HG02798 (cell line): ENCODE results near the gene PRKG1.
"Not testable (repeated sequence)": the region's sequence is repeated elsewhere in the genome, so short reads cannot be mapped to it uniquely, and the experiment has no call there.

Source experiments
- ATAC-seq: cut with Tn5 transposase; IDR thresholded peaks from one replicate; pipeline ENCODE4 v1.9.1; 2021; ENCODE audit warnings: mild to moderate bottlenecking; ENCODE audit not compliant: unreplicated experiment, poor library complexity

Gene PRKG1

GRCh38 chr10:51311228-51311627 lies 236.9 kb downstream of the PRKG1 start:
- ATAC-seq: no peak

GRCh38 chr10:51312817-51313216 lies 238.5 kb downstream of the PRKG1 start:
- no peak for ATAC-seq

GRCh38 chr10:51313251-51313650 lies 239.0 kb downstream of the PRKG1 start:
- ATAC-seq: no peak

GRCh38 chr10:51313773-51314478 lies 239.6 kb downstream of the PRKG1 start:
- ATAC-seq: no peak

GRCh38 chr10:51314481-51314880 lies 240.2 kb downstream of the PRKG1 start:
- ATAC-seq: no peak

GRCh38 chr10:51318399-51319172 lies 244.3 kb downstream of the PRKG1 start:
- ATAC-seq: no peak

GRCh38 chr10:51319173-51319435 lies 244.8 kb downstream of the PRKG1 start:
- ATAC-seq: no peak

GRCh38 chr10:51321300-51321699 lies 247.0 kb downstream of the PRKG1 start:
- no peak for ATAC-seq

- ATAC-seq: no peak
Measured at GRCh38 chr10:51321980-51322379, 247.7 kb downstream of the PRKG1 start.

GRCh38 chr10:51325649-51326048 lies 251.4 kb downstream of the PRKG1 start:
- ATAC-seq: no peak

- ATAC-seq: no peak
Measured at GRCh38 chr10:51326174-51326573, 251.9 kb downstream of the PRKG1 start.

GRCh38 chr10:51327432-51327831 lies 253.1 kb downstream of the PRKG1 start:
- no peak for ATAC-seq

- no peak for ATAC-seq
Measured at GRCh38 chr10:51340366-51340765, 266.1 kb downstream of the PRKG1 start.

GRCh38 chr10:51340845-51341610 lies 266.7 kb downstream of the PRKG1 start:
- ATAC-seq: no peak

GRCh38 chr10:51341745-51342144 lies 267.5 kb downstream of the PRKG1 start:
- not testable (repeated sequence) for ATAC-seq

GRCh38 chr10:51342381-51342780 lies 268.1 kb downstream of the PRKG1 start:
- no peak for ATAC-seq

GRCh38 chr10:51343391-51343790 lies 269.1 kb downstream of the PRKG1 start:
- ATAC-seq: no peak

- ATAC-seq: no peak
Measured at GRCh38 chr10:51344371-51344770, 270.1 kb downstream of the PRKG1 start.

- ATAC-seq: no peak
Measured at GRCh38 chr10:51348622-51349021, 274.3 kb downstream of the PRKG1 start.

GRCh38 chr10:51357170-51357569 lies 282.9 kb downstream of the PRKG1 start:
- ATAC-seq: no peak

- no peak for ATAC-seq
Measured at GRCh38 chr10:51358227-51358626, 283.9 kb downstream of the PRKG1 start.
